Spleen (tissue), 11 donors: ENCODE measurements around the gene BDNF. TPM values are rescaled to one million over a fixed set of nuclear protein-coding genes. Genes with fewer than 3 reads are reported as not detected.

Source experiments
- DNase-seq: peaks from one replicate; pipeline ENCODE4 v3.0.0-alpha.2; 2020
- H3K27ac ChIP-seq, 8 donors: fragments of 200-600 bp; sonication (generic) in 7 of 8; 1 replicate in 4 of 8; 2 replicates in 4 of 8; pipeline versions ENCODE4 v1.5.0 to v1.8.0; 2016 to 2021; ENCODE audit warnings: inconsistent platforms in 4 of 8, mild to moderate bottlenecking in 4 of 8, moderate library complexity in 1 of 8
- H3K27me3 ChIP-seq, 7 donors: fragments of 200-600 bp; sonication (generic) in 6 of 7; replicated peaks in 1 of 7; 1 replicate in 4 of 7; 2 replicates in 3 of 7; pipeline versions ENCODE4 v1.5.0 to v1.8.0; 2016 to 2021; ENCODE audit warnings: inconsistent platforms in 3 of 7, mild to moderate bottlenecking in 1 of 7
- H3K36me3 ChIP-seq, 6 donors: fragments of 200-600 bp; sonication (generic) in 5 of 6; 1 replicate in 4 of 6; 2 replicates in 2 of 6; pipeline versions ENCODE4 v1.5.0 to v1.8.0; 2016 to 2021; ENCODE audit warnings: inconsistent platforms in 2 of 6
- H3K4me1 ChIP-seq, 6 donors: fragments of 200-600 bp; sonication (generic) in 5 of 6; 1 replicate in 3 of 6; 2 replicates in 3 of 6; pipeline versions ENCODE4 v1.5.0 to v1.8.0; 2016 to 2021; ENCODE audit warnings: inconsistent platforms in 3 of 6
- H3K4me3 ChIP-seq, 8 donors: fragments of 200-600 bp; sonication (generic) in 7 of 8; 1 replicate in 4 of 8; 2 replicates in 4 of 8; pipeline versions ENCODE4 v1.5.0 to v1.8.0; 2016 to 2021; ENCODE audit warnings: inconsistent platforms in 4 of 8, mild to moderate bottlenecking in 4 of 8, moderate library complexity in 2 of 8
- H3K9me3 ChIP-seq, 8 donors: fragments of 200-600 bp; sonication (generic) in 7 of 8; 1 replicate in 4 of 8; 2 replicates in 4 of 8; pipeline versions ENCODE4 v1.5.0 to v1.8.0; 2016 to 2021; ENCODE audit warnings: inconsistent platforms in 4 of 8
- POLR2A ChIP-seq, 3 donors: fragments of 450-650 bp; IDR thresholded peaks; one replicate each; pipeline ENCODE4 v1.5.1; 2017; ENCODE audit warnings: antibody characterized with exemption in 3 of 3, mild to moderate bottlenecking in 1 of 3
- POLR2AphosphoS5 ChIP-seq, 3 donors: sonication (generic); formaldehyde crosslinking; IDR thresholded peaks; one replicate each; pipeline ENCODE4 v1.5.1; 2017; ENCODE audit warnings: antibody characterized with exemption in 3 of 3
- WGBS, 5 donors: extraction: QIAGEN DNeasy Blood & Tissue Kit in 3 of 5; methylation state at CpG; one replicate each; pipeline versions ENCODE4 v1.1.5 to v1.1.7; 2013 to 2018; 5-methylcytosine and 5-hydroxymethylcytosine counted together
- intact Hi-C: fragments of 100-400 bp; cut with DNase I; formaldehyde crosslinking; loops from one replicate; pipeline ENCODE4 v1.15.0; 2023; ENCODE audit warnings: low total_unique reads
- polyA plus RNA-seq, 3 donors: library from polyadenylated mRNA; stranded (reverse); fragments of 200-250 nt; gene quantifications; one replicate each; pipeline ENCODE4 v1.2.1, GENCODE V29; 2013
- total RNA-seq, 7 donors: library from RNA; depleted of rRNA in 3 of 7; stranded (reverse); fragments of >200 nt in 3 of 7; fragmentation: NEBNext Ultra II Directional in 4 of 7; extraction: Animal tissue kit (Norgen Biotek cat#: 25700) in 4 of 7; gene quantifications; one replicate each; pipeline versions ENCODE4 v1.1.0 to v1.2.1, GENCODE V29; 2016 to 2021
- TF ChIP-seq, protein P1 (sequence below), 11 experiments: fragments of 200-600 bp in 7 of 11; fragments of 450-650 bp in 4 of 11; sonication (generic) in 4 of 11; IDR thresholded peaks in 8 of 11; conservative IDR thresholded peaks in 3 of 11; 1 replicate in 7 of 11; 2 replicates in 4 of 11; pipeline versions ENCODE4 v1.4.0 to v1.8.0; 2016 to 2021; ENCODE audit warnings: antibody characterized with exemption in 11 of 11, inconsistent platforms in 4 of 11, mild to moderate bottlenecking in 1 of 11
- donor health status: healthy with polysubstance abuse.
- donor health status: DM: no; HTN: no; CAD: no; lungs with moderate emphysema.
- donor health status: DM: no; HTN: no; CAD: no.
- donor health status: Bipolar disorder and iron deficiency.
- donor health status: healthy.
- donor health status: DM: no; HTN: no; CAD: no.
- donor health status: DM: yes; HTN: yes; CAD: no.

The BDNF gene
- total and polyA plus RNA-seq, 10 donors: 0.02 to 0.29 (median 0.08) TPM; not detected in 2

DNA sequence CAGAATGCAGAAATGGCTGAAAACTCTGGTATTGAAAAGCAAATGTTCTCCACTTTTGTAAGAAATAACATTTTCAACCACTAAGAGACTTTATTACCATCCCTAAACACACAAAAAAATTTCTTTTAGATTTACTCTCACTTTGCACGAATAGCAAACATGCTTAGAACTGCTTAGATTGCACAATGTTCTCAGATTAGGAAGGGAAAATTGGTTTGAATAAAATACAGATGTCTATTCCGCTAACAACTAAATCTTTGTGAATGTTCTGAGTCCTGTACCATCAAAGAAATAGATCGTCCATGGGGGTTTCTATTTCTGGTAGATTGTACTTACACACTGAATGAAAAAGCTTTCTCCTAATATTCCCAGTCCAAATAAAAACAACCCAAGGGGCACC lies 40.1 kb downstream of the BDNF start:
- no peak overlapping the region for H3K4me3 ChIP-seq
- peaks cover 0 to 5% (median 0%) of the 10 kb centered on the region in 8 donors for H3K9me3 ChIP-seq
- intact Hi-C loops: no loop called here
- no peak for TF ChIP-seq POLR2AphosphoS5 (IDR thresholded peaks at IDR 0.05)
- TF ChIP-seq, protein P1, sequence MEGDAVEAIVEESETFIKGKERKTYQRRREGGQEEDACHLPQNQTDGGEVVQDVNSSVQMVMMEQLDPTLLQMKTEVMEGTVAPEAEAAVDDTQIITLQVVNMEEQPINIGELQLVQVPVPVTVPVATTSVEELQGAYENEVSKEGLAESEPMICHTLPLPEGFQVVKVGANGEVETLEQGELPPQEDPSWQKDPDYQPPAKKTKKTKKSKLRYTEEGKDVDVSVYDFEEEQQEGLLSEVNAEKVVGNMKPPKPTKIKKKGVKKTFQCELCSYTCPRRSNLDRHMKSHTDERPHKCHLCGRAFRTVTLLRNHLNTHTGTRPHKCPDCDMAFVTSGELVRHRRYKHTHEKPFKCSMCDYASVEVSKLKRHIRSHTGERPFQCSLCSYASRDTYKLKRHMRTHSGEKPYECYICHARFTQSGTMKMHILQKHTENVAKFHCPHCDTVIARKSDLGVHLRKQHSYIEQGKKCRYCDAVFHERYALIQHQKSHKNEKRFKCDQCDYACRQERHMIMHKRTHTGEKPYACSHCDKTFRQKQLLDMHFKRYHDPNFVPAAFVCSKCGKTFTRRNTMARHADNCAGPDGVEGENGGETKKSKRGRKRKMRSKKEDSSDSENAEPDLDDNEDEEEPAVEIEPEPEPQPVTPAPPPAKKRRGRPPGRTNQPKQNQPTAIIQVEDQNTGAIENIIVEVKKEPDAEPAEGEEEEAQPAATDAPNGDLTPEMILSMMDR (IDR thresholded peaks at IDR 0.05 in 8 of 11, conservative IDR thresholded peaks at IDR 0.05 in 3 of 11): no peak
- TF ChIP-seq POLR2A (IDR thresholded peaks at IDR 0.05): no peak
- no peaks in the 10 kb centered on the region for H3K4me1 ChIP-seq
- DNase-seq: no peak
- H3K27me3 ChIP-seq: no peaks in the 10 kb centered on the region
- peaks cover 0 to 7% (median 0%) of the 10 kb centered on the region in 6 donors for H3K36me3 ChIP-seq
- WGBS, 5 donors: 81 to 90% (median 86%) methylated on average over 3 of the region's 3 CpGs
- H3K27ac ChIP-seq: no peak overlapping the region

DNA sequence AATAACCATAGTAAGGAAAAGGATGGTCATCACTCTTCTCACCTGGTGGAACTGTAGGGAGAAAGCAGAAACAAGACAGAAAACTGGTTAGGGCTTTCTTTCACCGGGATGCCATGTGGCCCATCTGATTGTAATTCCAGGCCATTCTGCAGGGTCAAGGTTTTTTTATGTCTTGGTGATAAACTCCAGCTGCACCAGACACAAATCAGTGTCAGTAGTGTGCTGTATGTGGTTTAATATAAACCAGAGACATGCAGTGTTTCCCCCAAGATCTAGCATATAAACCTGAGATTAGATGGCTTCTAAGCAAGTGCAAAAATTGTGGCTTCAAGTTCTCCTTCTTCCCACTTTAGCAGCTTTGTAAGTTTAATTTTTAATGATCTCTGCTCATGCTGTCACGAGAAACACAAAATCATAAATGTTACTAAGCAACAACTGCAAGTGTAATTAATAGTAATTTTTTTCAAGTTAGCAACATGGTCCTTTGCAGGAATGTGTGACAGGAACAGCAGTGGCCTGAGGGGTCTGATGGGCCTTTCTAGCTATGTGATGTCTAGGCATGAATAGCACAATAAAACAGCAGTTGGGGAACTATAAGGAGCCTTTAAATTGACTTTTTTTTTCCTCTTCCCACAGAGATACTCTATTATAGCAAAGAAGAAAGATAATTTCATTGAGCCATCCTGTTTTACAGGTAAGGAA lies 41.6 kb downstream of the BDNF start:
- no peak for TF ChIP-seq POLR2A (IDR thresholded peaks at IDR 0.05)
- TF ChIP-seq, protein P1 (IDR thresholded peaks at IDR 0.05 in 8 of 11, conservative IDR thresholded peaks at IDR 0.05 in 3 of 11): no peak
- TF ChIP-seq POLR2AphosphoS5 (IDR thresholded peaks at IDR 0.05): no peak
- Histone ChIP-seq H3K9me3 (peaks cover 0 to 5% (median 0%) of the 10 kb centered on the region in 8 donors), H3K4me1 (no peaks in the 10 kb centered on the region), H3K27me3 (no peaks in the 10 kb centered on the region), H3K36me3 (peaks cover 0 to 7% (median 0%) of the 10 kb centered on the region in 6 donors), H3K27ac (no peak overlapping the region), H3K4me3 (no peak overlapping the region)
- intact Hi-C loops: no loop called here
- 80 to 93% (median 86%) methylated on average over 2 of the region's 2 CpGs for WGBS, 5 donors
- DNase-seq: no peak

DNA sequence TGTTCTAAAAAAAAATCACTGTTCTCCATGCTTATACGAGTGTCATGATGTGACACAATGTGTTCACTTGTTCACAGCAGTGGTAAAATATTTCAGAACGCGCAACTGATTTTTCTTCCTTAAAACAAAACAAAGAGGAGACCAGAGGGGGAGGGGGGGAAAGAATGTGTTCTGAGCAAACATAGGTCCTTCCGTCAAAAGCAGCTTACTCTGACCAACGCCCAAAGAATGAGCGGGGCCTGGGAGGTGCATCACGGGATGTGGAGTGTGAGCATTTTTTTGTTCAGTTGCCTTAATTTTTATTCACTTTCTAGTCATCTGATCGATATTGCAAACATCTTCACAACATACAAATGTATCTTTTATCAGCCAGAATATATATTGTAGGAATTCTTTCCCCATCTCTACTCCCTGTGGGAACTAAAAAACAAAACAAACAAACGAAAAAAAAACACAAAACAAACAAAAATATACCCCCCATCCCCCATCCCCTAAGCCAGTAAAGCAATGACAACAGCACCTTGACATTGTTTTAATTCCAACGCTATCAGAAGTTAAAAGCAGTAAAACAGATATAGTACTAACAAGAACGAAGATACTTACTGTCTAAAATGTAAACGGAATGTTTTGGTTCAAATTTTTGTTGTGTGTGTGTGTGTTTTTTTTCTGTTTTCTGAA lies 43.3 kb downstream of the BDNF start:
- intact Hi-C loops: no loop called here
- H3K9me3 ChIP-seq: peaks cover 0 to 1% (median 0%) of the 10 kb centered on the region in 8 donors
- no peak overlapping the region for H3K4me3 ChIP-seq
- H3K27ac ChIP-seq: no peak overlapping the region
- TF ChIP-seq POLR2AphosphoS5 (IDR thresholded peaks at IDR 0.05) (no peak), POLR2A (IDR thresholded peaks at IDR 0.05) (no peak)
- TF ChIP-seq, protein P1 (IDR thresholded peaks at IDR 0.05 in 8 of 11, conservative IDR thresholded peaks at IDR 0.05 in 3 of 11): no peak
- WGBS, 5 donors: 87 to 93% (median 90%) methylated on average over 12 of the region's 12 CpGs
- H3K36me3 ChIP-seq: peaks cover 0 to 7% (median 0%) of the 10 kb centered on the region in 6 donors
- H3K4me1 ChIP-seq: no peaks in the 10 kb centered on the region
- DNase-seq: no peak
- no peaks in the 10 kb centered on the region for H3K27me3 ChIP-seq

DNA sequence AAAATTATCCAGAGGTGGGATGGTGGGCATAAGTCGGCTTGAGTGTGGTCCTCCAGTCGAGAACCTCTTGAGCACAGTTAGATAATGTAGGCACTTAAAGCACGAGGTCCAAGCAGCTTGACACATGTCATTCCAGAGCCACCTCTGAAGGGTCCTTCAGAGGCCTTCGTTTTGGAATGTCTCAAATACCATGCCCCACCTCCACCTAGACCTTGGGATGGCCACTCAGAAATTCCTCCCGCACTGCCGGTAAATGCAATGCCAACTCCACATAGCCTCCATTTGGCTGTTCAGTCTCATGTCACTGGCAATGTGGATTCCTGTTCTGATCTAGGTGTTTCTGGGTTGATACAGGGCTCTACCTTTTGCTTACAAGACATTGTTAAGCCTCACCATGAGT lies 43.9 kb downstream of the BDNF start:
- intact Hi-C loops: no loop called here
- Histone ChIP-seq H3K27ac (no peak overlapping the region), H3K4me1 (no peaks in the 10 kb centered on the region), H3K27me3 (no peaks in the 10 kb centered on the region), H3K36me3 (peaks cover 0 to 7% (median 0%) of the 10 kb centered on the region in 6 donors), H3K9me3 (no peaks in the 10 kb centered on the region), H3K4me3 (no peak overlapping the region)
- no peak for DNase-seq
- no peak for TF ChIP-seq POLR2A (IDR thresholded peaks at IDR 0.05)
- TF ChIP-seq POLR2AphosphoS5 (IDR thresholded peaks at IDR 0.05): no peak
- TF ChIP-seq, protein P1 (IDR thresholded peaks at IDR 0.05 in 8 of 11, conservative IDR thresholded peaks at IDR 0.05 in 3 of 11): no peak
- 76 to 88% (median 88%) methylated on average over 6 of the region's 6 CpGs for whole genome bisulfite sequencing, 5 donors
